Fibroblast of lung (primary cell): ENCODE data around the gene NUDT5. TPM values are rescaled to one million over a fixed set of nuclear protein-coding genes. Genes with fewer than 3 reads are reported as not detected.

ENCODE experiments used
- DNase-seq, 2 donors: peaks; one replicate each; pipeline versions ENCODE4 v3.0.0 to v3.0.0-alpha.2; 2010; ENCODE audit warnings: low read depth in 2 of 2
- H2AFZ ChIP-seq: 2 replicates; pipeline ENCODE4 v1.5.1; 2012; ENCODE audit warnings: low read length, control low read depth, inconsistent platforms
- H3K27ac ChIP-seq: 2 replicates; pipeline ENCODE4 v1.5.1; 2011; ENCODE audit warnings: low read length, control low read depth; ENCODE audit not compliant: insufficient read depth
- H3K27me3 ChIP-seq: 2 replicates; pipeline ENCODE4 v1.5.1; 2011; ENCODE audit warnings: mild to moderate bottlenecking, low read length; ENCODE audit not compliant: control insufficient read depth, insufficient read depth
- H3K36me3 ChIP-seq: 2 replicates; pipeline ENCODE4 v1.5.1; 2011; ENCODE audit warnings: low read length; ENCODE audit not compliant: control insufficient read depth, insufficient read depth
- H3K4me1 ChIP-seq: 2 replicates; pipeline ENCODE4 v1.5.1; 2011; ENCODE audit warnings: low read length; ENCODE audit not compliant: control insufficient read depth, insufficient read depth; ENCODE audit errors: extremely low read depth
- H3K4me2 ChIP-seq: 2 replicates; pipeline ENCODE4 v1.5.1; 2011; ENCODE audit warnings: low read length, control low read depth; ENCODE audit not compliant: insufficient read depth; ENCODE audit errors: extremely low read depth
- H3K4me3 ChIP-seq, 4 experiments: fragments of 200-600 bp in 1 of 4; sonication (generic) in 1 of 4; replicated peaks in 1 of 4; 2 replicates each; pipeline ENCODE4 v1.5.1; 2011 to 2016; ENCODE audit warnings: low read length in 4 of 4, low read depth in 3 of 4, mild to moderate bottlenecking in 3 of 4, control low read depth in 2 of 4, inconsistent platforms in 1 of 4, mixed read lengths in 1 of 4; ENCODE audit not compliant: insufficient read depth in 1 of 4; ENCODE audit errors: control extremely low read depth in 1 of 4
- H3K79me2 ChIP-seq: 2 replicates; pipeline ENCODE4 v1.5.1; 2012; ENCODE audit warnings: mild to moderate bottlenecking, low read length, inconsistent platforms; ENCODE audit not compliant: control insufficient read depth, insufficient read depth
- H3K9ac ChIP-seq: 2 replicates; pipeline ENCODE4 v1.5.1; 2011; ENCODE audit warnings: mild to moderate bottlenecking, low read length, control low read depth; ENCODE audit not compliant: insufficient read depth
- H3K9me3 ChIP-seq: 2 replicates; pipeline ENCODE4 v1.5.1; 2012; ENCODE audit warnings: low read depth, low read length; ENCODE audit not compliant: control insufficient read depth, insufficient read depth
- H4K20me1 ChIP-seq: 2 replicates; pipeline ENCODE4 v1.5.1; 2011; ENCODE audit warnings: low read length; ENCODE audit not compliant: control insufficient read depth, insufficient read depth; ENCODE audit errors: extremely low read depth
- EZH2 ChIP-seq: IDR thresholded peaks from 2 replicates; pipeline ENCODE4 v1.5.1; 2012; ENCODE audit warnings: low read length, control low read depth, mild to moderate bottlenecking; ENCODE audit errors: missing control alignments
- polyA plus RNA-seq, 2 donors: library from polyadenylated mRNA; depleted of rRNA in 1 of 2; stranded (reverse) in 1 of 2; unstranded in 1 of 2; fragments of >200 nt; gene quantifications; 2 replicates each; pipeline ENCODE4 v1.2.1, GENCODE V29; 2011 to 2012; ENCODE audit warnings: missing spikeins in 1 of 2
- total RNA-seq: library from RNA; depleted of rRNA; stranded (reverse); fragments of >200 nt; gene quantifications from 2 replicates; pipeline ENCODE4 v1.2.1, GENCODE V29; 2014
- TF ChIP-seq, protein P1 (sequence below), 2 donors: IDR thresholded peaks in 1 of 2; conservative IDR thresholded peaks in 1 of 2; 1 replicate in 1 of 2; 2 replicates in 1 of 2; pipeline ENCODE4 v1.5.1; 2011 to 2012; ENCODE audit warnings: low read length in 2 of 2, control low read depth in 1 of 2, inconsistent platforms in 1 of 2, low read depth in 1 of 2, mild to moderate bottlenecking in 1 of 2

Gene NUDT5
- total and polyA plus RNA-seq, 2 donors (not counting 1 experiment from before 2014, with no cell fraction given) = 58.8 to 69.4 TPM

DNA sequence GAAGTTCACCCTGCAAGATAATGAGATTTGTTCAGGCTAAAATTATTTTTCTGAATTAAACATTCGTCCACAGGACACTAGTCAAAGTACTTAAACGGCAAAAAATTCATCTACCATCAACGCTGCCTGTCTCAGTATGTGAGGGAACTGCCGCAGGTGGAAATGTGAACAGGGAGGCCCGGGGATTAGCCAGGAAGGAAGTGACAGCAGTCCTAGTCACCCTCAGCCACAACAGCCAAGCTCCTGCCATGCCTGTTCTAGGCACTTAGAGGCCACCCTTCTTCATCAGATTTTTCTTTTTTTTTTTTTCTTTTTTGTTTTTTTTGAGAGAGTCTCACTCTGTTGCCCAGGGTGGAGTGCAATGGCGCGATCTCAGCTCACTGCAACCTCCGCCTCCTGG lies 9.4 kb downstream of the NUDT5 start:
- no peaks in the 10 kb centered on the region for H4K20me1 ChIP-seq
- no peaks in the 10 kb centered on the region for H3K9me3 ChIP-seq
- H3K79me2 ChIP-seq = peaks cover 29% of the 10 kb centered on the region
- H3K4me3 ChIP-seq = no peak overlapping the region
- no peak overlapping the region for H3K4me2 ChIP-seq
- no peak overlapping the region for H3K27ac ChIP-seq
- H3K36me3 ChIP-seq = peaks cover 7% of the 10 kb centered on the region
- H2AFZ ChIP-seq = no peak overlapping the region
- no peaks in the 10 kb centered on the region for H3K4me1 ChIP-seq
- H3K27me3 ChIP-seq = no peaks in the 10 kb centered on the region
- no peak overlapping the region for H3K9ac ChIP-seq
- DNase-seq = no peak
- TF ChIP-seq, protein P1, sequence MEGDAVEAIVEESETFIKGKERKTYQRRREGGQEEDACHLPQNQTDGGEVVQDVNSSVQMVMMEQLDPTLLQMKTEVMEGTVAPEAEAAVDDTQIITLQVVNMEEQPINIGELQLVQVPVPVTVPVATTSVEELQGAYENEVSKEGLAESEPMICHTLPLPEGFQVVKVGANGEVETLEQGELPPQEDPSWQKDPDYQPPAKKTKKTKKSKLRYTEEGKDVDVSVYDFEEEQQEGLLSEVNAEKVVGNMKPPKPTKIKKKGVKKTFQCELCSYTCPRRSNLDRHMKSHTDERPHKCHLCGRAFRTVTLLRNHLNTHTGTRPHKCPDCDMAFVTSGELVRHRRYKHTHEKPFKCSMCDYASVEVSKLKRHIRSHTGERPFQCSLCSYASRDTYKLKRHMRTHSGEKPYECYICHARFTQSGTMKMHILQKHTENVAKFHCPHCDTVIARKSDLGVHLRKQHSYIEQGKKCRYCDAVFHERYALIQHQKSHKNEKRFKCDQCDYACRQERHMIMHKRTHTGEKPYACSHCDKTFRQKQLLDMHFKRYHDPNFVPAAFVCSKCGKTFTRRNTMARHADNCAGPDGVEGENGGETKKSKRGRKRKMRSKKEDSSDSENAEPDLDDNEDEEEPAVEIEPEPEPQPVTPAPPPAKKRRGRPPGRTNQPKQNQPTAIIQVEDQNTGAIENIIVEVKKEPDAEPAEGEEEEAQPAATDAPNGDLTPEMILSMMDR (conservative IDR thresholded peaks at IDR 0.05 in 1 of 2, IDR thresholded peaks at IDR 0.05 in 1 of 2; ENCODE audit: low read depth in 1 of 2, low read length in 2 of 2) = no peak
- TF ChIP-seq EZH2 = no peak

DNA sequence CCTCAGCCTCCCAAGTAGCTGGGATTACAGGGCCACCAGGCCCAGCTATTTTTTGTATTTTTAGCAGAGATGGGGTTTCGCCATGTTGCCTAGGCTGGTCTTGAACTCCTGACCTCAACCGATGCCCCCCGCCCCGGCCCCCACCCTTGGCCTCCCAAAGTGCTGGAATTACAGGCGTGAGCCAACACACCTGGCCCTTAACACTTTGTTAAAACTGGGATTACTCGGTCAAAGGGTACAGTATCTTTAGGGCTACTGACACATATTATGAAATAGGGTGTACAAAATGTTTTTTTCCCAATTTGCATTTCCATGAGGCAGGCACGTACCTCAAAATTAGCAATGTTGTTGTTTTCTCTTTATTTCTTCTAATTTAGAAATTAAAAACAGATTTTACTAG lies 11.5 kb downstream of the NUDT5 start:
- Histone ChIP-seq H2AFZ (no peak overlapping the region), H3K79me2 (peaks cover 15% of the 10 kb centered on the region), H3K4me1 (no peaks in the 10 kb centered on the region), H4K20me1 (no peaks in the 10 kb centered on the region), H3K27ac (no peak overlapping the region), H3K4me2 (no peak overlapping the region), H3K4me3 (no peak overlapping the region), H3K9me3 (no peaks in the 10 kb centered on the region), H3K9ac (no peak overlapping the region), H3K36me3 (peaks cover 7% of the 10 kb centered on the region), H3K27me3 (no peaks in the 10 kb centered on the region)
- DNase-seq = no peak
- TF ChIP-seq, protein P1 (conservative IDR thresholded peaks at IDR 0.05 in 1 of 2, IDR thresholded peaks at IDR 0.05 in 1 of 2; ENCODE audit: low read depth in 1 of 2, low read length in 2 of 2) = no peak
- TF ChIP-seq EZH2 = no peak

DNA sequence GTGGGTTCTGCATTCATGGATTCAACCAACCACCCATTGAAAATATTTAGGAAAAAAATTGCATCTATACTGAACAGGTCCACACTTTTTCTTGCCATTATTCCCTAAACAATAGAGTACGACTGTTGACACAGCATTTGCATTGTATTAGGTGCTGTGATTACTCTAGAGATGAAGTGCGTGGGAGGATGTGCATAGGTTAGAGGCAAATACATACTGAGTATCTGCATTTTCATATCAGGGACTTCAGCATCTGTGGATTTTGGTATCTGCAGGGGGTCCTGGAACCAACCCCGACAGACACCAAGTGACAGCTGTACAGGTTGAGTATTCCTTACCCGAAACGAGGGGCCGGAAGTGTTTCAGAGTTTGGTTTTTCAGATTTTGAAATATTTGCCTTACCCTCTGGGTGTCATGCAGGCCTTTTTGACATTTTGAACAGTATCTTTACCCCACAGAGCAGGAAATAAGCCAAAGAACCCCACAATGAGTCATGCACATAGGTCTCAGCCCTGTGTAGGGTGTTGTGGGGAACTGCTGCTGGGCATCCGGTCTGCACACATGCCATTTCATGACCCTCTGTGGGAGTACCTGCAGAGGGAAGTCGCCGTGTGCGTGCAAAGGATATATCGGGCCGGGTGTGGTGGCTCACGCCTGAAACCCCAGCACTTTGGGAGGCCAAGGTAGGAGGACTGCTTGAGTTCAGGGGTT lies 14.5 kb downstream of the NUDT5 start:
- TF ChIP-seq, protein P1 (conservative IDR thresholded peaks at IDR 0.05 in 1 of 2, IDR thresholded peaks at IDR 0.05 in 1 of 2; ENCODE audit: low read depth in 1 of 2, low read length in 2 of 2) = no peak
- no peak for TF ChIP-seq EZH2
- Histone ChIP-seq H2AFZ (no peak overlapping the region), H3K79me2 (no peaks in the 10 kb centered on the region), H4K20me1 (no peaks in the 10 kb centered on the region), H3K27me3 (no peaks in the 10 kb centered on the region), H3K4me2 (no peak overlapping the region), H3K4me1 (no peaks in the 10 kb centered on the region), H3K27ac (no peak overlapping the region), H3K4me3 (no peak overlapping the region), H3K9ac (no peak overlapping the region), H3K36me3 (peaks cover 11% of the 10 kb centered on the region), H3K9me3 (no peaks in the 10 kb centered on the region)
- DNase-seq = peak in 1 of 2 donors; percentile 36
